Gastroesophageal sphincter (tissue), 4 donors: ENCODE measurements around the gene MPST. TPM values are rescaled to one million over a fixed set of nuclear protein-coding genes. Genes with fewer than 3 reads are reported as not detected.

Experiments
- ATAC-seq: fragments of 150-250 bp; one replicate; pipeline ENCODE4 v1.9.1; 2016; ENCODE audit warnings: mild to moderate bottlenecking, moderate library complexity
- H3K27ac ChIP-seq, 4 donors: fragments of 200-600 bp; sonication (generic) in 3 of 4; 1 replicate in 3 of 4; 2 replicates in 1 of 4; pipeline ENCODE4 v1.5.1; 2016 to 2019
- H3K27me3 ChIP-seq: fragments of 200-600 bp; sonication (generic); one replicate; pipeline ENCODE4 v1.5.1; 2019
- H3K36me3 ChIP-seq, 2 donors: fragments of 200-600 bp; sonication (generic); one replicate each; pipeline ENCODE4 v1.5.1; 2019; ENCODE audit warnings: control low read depth in 1 of 2
- H3K4me1 ChIP-seq, 3 donors: fragments of 200-600 bp; sonication (generic); 1 replicate in 2 of 3; 2 replicates in 1 of 3; pipeline ENCODE4 v1.5.1; 2016 to 2019; ENCODE audit warnings: control low read depth in 2 of 3
- H3K4me3 ChIP-seq, 2 donors: fragments of 200-600 bp; sonication (generic); one replicate each; pipeline ENCODE4 v1.5.1; 2019; ENCODE audit warnings: mild to moderate bottlenecking in 1 of 2, moderate library complexity in 1 of 2
- H3K9me3 ChIP-seq, 3 donors: fragments of 200-600 bp; sonication (generic); one replicate each; pipeline ENCODE4 v1.5.1; 2017 to 2019; ENCODE audit warnings: control low read depth in 2 of 3
- CTCF ChIP-seq, 4 experiments: fragments of 200-600 bp in 2 of 4; fragments of 450-650 bp in 2 of 4; sonication (generic) in 1 of 4; IDR thresholded peaks; one replicate each; pipeline ENCODE4 v1.5.1; 2017 to 2019; ENCODE audit warnings: antibody characterized with exemption in 4 of 4, mild to moderate bottlenecking in 2 of 4, moderate library complexity in 2 of 4
- EP300 ChIP-seq: sonication (generic); formaldehyde crosslinking; IDR thresholded peaks from one replicate; pipeline ENCODE4 v1.6.1; 2017; ENCODE audit warnings: antibody characterized with exemption, mild to moderate bottlenecking
- POLR2A ChIP-seq, 2 donors: fragments of 450-650 bp; IDR thresholded peaks; one replicate each; pipeline ENCODE4 v1.6.1; 2017; ENCODE audit warnings: antibody characterized with exemption in 2 of 2, mild to moderate bottlenecking in 2 of 2, moderate library complexity in 1 of 2
- POLR2AphosphoS5 ChIP-seq: sonication (generic); formaldehyde crosslinking; IDR thresholded peaks from one replicate; pipeline ENCODE4 v1.6.1; 2017; ENCODE audit warnings: antibody characterized with exemption
- WGBS, 2 donors: methylation state at CpG; one replicate each; pipeline ENCODE4 v1.1.5; 2018; ENCODE audit warnings: low coverage in 1 of 2; 5-methylcytosine and 5-hydroxymethylcytosine counted together
- total RNA-seq, 4 donors: library from RNA; depleted of rRNA; stranded (reverse); fragments of >200 nt; gene quantifications; one replicate each; pipeline ENCODE4 v1.1.0, GENCODE V29; 2016

MPST gene
- total RNA-seq, 4 donors from 2014 or later, result 102 to 144 (median 113) TPM

GRCh38 chr22:37051391-37052385 lies 32.1 kb downstream of the MPST start, which contains the start of gene KCTD17:
Gene KCTD17 (plus strand): TSS chr22:37051742. CDS start chr22:37051761, 19 bp downstream.
- WGBS, 2 donors, result 5% methylated on average over 6 of the region's 89 CpGs; no CpG with 5 or more reads in 1 of the 2 donors
- Histone ChIP-seq H3K9me3 (no peaks in the 10 kb centered on the region), H3K4me3 (peak within 1 kb of the TSS; percentile 65 to 88), H3K27me3 (no peaks in the 10 kb centered on the region), H3K4me1 (peaks cover 0 to 33% (median 9%) of the 10 kb centered on the region in 3 donors), H3K36me3 (peaks cover 0 to 26% of the 10 kb centered on the region in 2 donors), H3K27ac (peak within 1 kb of the TSS in 3 of 4 donors; percentile 11 to 65 (median 27))
- ATAC-seq, result peak; percentile 94
- TF ChIP-seq EP300, result no peak
- TF ChIP-seq POLR2AphosphoS5, result no peak
- peak; percentile 56 to 60 for TF ChIP-seq POLR2A (IDR thresholded peaks at IDR 0.05)
- TF ChIP-seq CTCF (IDR thresholded peaks at IDR 0.05), result peak in 1 of 4 experiments; percentile 27

- H3K4me3 ChIP-seq, result peak overlapping the region; percentile 65 to 88
- TF ChIP-seq POLR2A (IDR thresholded peaks at IDR 0.05) (no peak), EP300 (no peak), CTCF (IDR thresholded peaks at IDR 0.05) (no peak), POLR2AphosphoS5 (no peak)
- ATAC-seq, result no peak
- H3K27me3 ChIP-seq, result no peaks in the 10 kb centered on the region
- WGBS, 2 donors, result 40 to 59% methylated on average over 1 to 10 of the region's 25 CpGs
- H3K27ac ChIP-seq, result peak overlapping the region in 1 of 4 donors; percentile 65
- peaks cover 0 to 33% (median 9%) of the 10 kb centered on the region in 3 donors for H3K4me1 ChIP-seq
- no peaks in the 10 kb centered on the region for H3K9me3 ChIP-seq
- peaks cover 0 to 35% of the 10 kb centered on the region in 2 donors for H3K36me3 ChIP-seq
Observed at GRCh38 chr22:37052386-37053309, 33.1 kb downstream of the MPST start.

GRCh38 chr22:37053310-37054055 lies 33.9 kb downstream of the MPST start:
- no peak for TF ChIP-seq POLR2A (IDR thresholded peaks at IDR 0.05)
- TF ChIP-seq POLR2AphosphoS5, result no peak
- TF ChIP-seq CTCF (IDR thresholded peaks at IDR 0.05), result no peak
- no peak for TF ChIP-seq EP300
- peaks cover 0 to 33% (median 9%) of the 10 kb centered on the region in 3 donors for H3K4me1 ChIP-seq
- WGBS, 2 donors, result 100% methylated on average over 2 of the region's 16 CpGs; no CpG with 5 or more reads in 1 of the 2 donors
- no peaks in the 10 kb centered on the region for H3K27me3 ChIP-seq
- peaks cover 0 to 44% of the 10 kb centered on the region in 2 donors for H3K36me3 ChIP-seq
- H3K27ac ChIP-seq, result peak overlapping the region in 1 of 4 donors; percentile 65
- H3K4me3 ChIP-seq, result no peak overlapping the region
- ATAC-seq, result no peak
- no peaks in the 10 kb centered on the region for H3K9me3 ChIP-seq

GRCh38 chr22:37054056-37054395 lies 34.5 kb downstream of the MPST start:
- Histone ChIP-seq H3K36me3 (peaks cover 0 to 49% of the 10 kb centered on the region in 2 donors), H3K4me3 (no peak overlapping the region), H3K27me3 (no peaks in the 10 kb centered on the region), H3K9me3 (no peaks in the 10 kb centered on the region), H3K4me1 (peaks cover 0 to 33% (median 9%) of the 10 kb centered on the region in 3 donors), H3K27ac (no peak overlapping the region)
- no peak for TF ChIP-seq POLR2AphosphoS5
- TF ChIP-seq CTCF (IDR thresholded peaks at IDR 0.05), result no peak
- TF ChIP-seq POLR2A (IDR thresholded peaks at IDR 0.05), result no peak
- TF ChIP-seq EP300, result no peak
- ATAC-seq, result no peak
- WGBS, 2 donors, result no CpG with 5 or more reads among the region's 8 CpGs
